Trophoblast cell (in vitro differentiated cells and primary cell): ENCODE results near the gene MT2A.

Experiments
- DNase-seq, 2 donors: peaks; one replicate each; pipeline ENCODE4 v3.0.0-alpha.2; 2016
- H2AFZ ChIP-seq: 2 replicates; pipeline ENCODE4 v1.6.1; 2013; ENCODE audit warnings: low read length, moderate library complexity, mild to moderate bottlenecking; ENCODE audit not compliant: insufficient read depth, poor library complexity
- H2AK5ac ChIP-seq: 2 replicates; pipeline ENCODE4 v1.6.1; 2013; ENCODE audit warnings: mild to moderate bottlenecking, low read length
- H2BK120ac ChIP-seq: 2 replicates; pipeline ENCODE4 v1.6.1; 2013; ENCODE audit warnings: low read length, mild to moderate bottlenecking, moderate library complexity; ENCODE audit not compliant: insufficient read depth, poor library complexity
- H2BK12ac ChIP-seq: 2 replicates; pipeline ENCODE4 v1.6.1; 2013; ENCODE audit warnings: mild to moderate bottlenecking, low read length, moderate library complexity
- H2BK5ac ChIP-seq: 2 replicates; pipeline ENCODE4 v1.6.1; 2013; ENCODE audit warnings: low read length, low read depth, moderate library complexity, mild to moderate bottlenecking; ENCODE audit not compliant: poor library complexity
- H3K14ac ChIP-seq: 2 replicates; pipeline ENCODE4 v1.6.1; 2013; ENCODE audit warnings: mild to moderate bottlenecking, low read length
- H3K18ac ChIP-seq: 2 replicates; pipeline ENCODE4 v1.6.1; 2013; ENCODE audit warnings: mild to moderate bottlenecking, low read length
- H3K23ac ChIP-seq: 2 replicates; pipeline ENCODE4 v1.6.1; 2013; ENCODE audit warnings: low read length
- H3K27ac ChIP-seq: 2 replicates; pipeline ENCODE4 v1.5.1; 2013; ENCODE audit warnings: low read depth, mild to moderate bottlenecking, inconsistent platforms, low read length, moderate library complexity
- H3K27me3 ChIP-seq: 2 replicates; pipeline ENCODE4 v1.6.1; 2013; ENCODE audit warnings: inconsistent platforms, mild to moderate bottlenecking, low read length, moderate library complexity; ENCODE audit not compliant: insufficient read depth
- H3K36me3 ChIP-seq, 2 experiments: 1 replicate in 1 of 2; 2 replicates in 1 of 2; pipeline ENCODE4 v1.6.1; 2013; ENCODE audit warnings: low read length in 2 of 2, mild to moderate bottlenecking in 2 of 2, moderate library complexity in 1 of 2; ENCODE audit not compliant: insufficient read depth in 2 of 2, control insufficient read depth in 1 of 2
- H3K4ac ChIP-seq: 2 replicates; pipeline ENCODE4 v1.6.1; 2013; ENCODE audit warnings: low read depth, mild to moderate bottlenecking, low read length, moderate library complexity
- H3K4me1 ChIP-seq, 2 experiments: 1 replicate in 1 of 2; 2 replicates in 1 of 2; pipeline ENCODE4 v1.6.1; 2013; ENCODE audit warnings: low read length in 2 of 2, mild to moderate bottlenecking in 2 of 2, moderate library complexity in 1 of 2; ENCODE audit not compliant: insufficient read depth in 2 of 2, control insufficient read depth in 1 of 2
- H3K4me2 ChIP-seq: 2 replicates; pipeline ENCODE4 v1.6.1; 2013; ENCODE audit warnings: inconsistent platforms, mild to moderate bottlenecking, low read length, moderate library complexity
- H3K4me3 ChIP-seq: 2 replicates; pipeline ENCODE4 v1.5.1; 2013; ENCODE audit warnings: mild to moderate bottlenecking, low read depth, low read length, inconsistent platforms
- H3K79me1 ChIP-seq: one replicate; pipeline ENCODE4 v1.6.1; 2013; ENCODE audit warnings: low read length
- H3K79me2 ChIP-seq: 2 replicates; pipeline ENCODE4 v1.6.1; 2013; ENCODE audit warnings: low read length, mild to moderate bottlenecking; ENCODE audit not compliant: control insufficient read depth, insufficient read depth, poor library complexity
- H3K9ac ChIP-seq: 2 replicates; pipeline ENCODE4 v1.6.1; 2013; ENCODE audit warnings: mild to moderate bottlenecking, low read length
- H3K9me3 ChIP-seq: 2 replicates; pipeline ENCODE4 v1.6.1; 2013; ENCODE audit warnings: low read depth, mild to moderate bottlenecking, control low read depth, inconsistent platforms, low read length; ENCODE audit not compliant: insufficient read depth
- H4K12ac ChIP-seq: 2 replicates; pipeline ENCODE4 v1.6.1; 2013; ENCODE audit warnings: low read depth, mild to moderate bottlenecking, low read length, moderate library complexity
- H4K8ac ChIP-seq: 2 replicates; pipeline ENCODE4 v1.6.1; 2013; ENCODE audit warnings: low read depth, mild to moderate bottlenecking, low read length, moderate library complexity
- H4K91ac ChIP-seq: one replicate; pipeline ENCODE4 v1.6.1; 2013; ENCODE audit warnings: low read depth, mild to moderate bottlenecking, low read length, moderate library complexity
- WGBS: extraction: QIAGEN DNeasy Blood & Tissue Kit; methylation state at CpG from one replicate; pipeline ENCODE4 v1.1.7; 2013; ENCODE audit warnings: missing lambda C conversion rate; ENCODE audit not compliant: insufficient read length, insufficient coverage; ENCODE audit errors: extremely low coverage; 5-methylcytosine and 5-hydroxymethylcytosine counted together

Gene MT2A

DNA sequence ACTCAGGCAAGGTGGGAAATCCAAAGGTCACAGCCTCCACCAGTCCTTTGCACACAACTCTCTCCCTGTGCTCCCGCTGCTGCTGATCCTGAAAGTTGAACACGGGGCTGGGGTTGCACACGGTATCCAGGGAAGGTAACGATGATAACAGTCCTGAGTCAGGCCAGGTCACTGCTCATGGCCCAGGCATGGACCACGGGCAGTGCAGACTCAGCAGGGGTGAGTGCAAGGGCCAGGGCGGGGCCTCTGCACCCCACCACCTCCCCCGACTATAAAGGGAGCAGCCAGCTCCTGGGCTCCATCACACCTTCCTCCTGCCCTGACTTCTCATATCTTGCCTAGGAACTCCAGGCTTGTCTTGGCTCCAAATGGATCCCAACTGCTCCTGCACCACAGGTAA lies 43.2 kb downstream of the MT2A start, which contains the start of gene MT1B:
TSS of gene MT1B (plus strand) at position 301 of the 400 bp plus-strand sequence. CDS start at position 369, 68 bp downstream.
- Histone ChIP-seq H2AFZ (no peak within 1 kb of the TSS), H3K27ac (no peak within 1 kb of the TSS), H2AK5ac (no peak within 1 kb of the TSS), H3K79me2 (no peaks in the 10 kb centered on the region), H4K12ac (no peak within 1 kb of the TSS), H3K14ac (no peak within 1 kb of the TSS), H3K18ac (no peak within 1 kb of the TSS), H3K4me1 (no peaks in the 10 kb centered on the region), H3K79me1 (no peaks in the 10 kb centered on the region), H3K4me3 (no peak within 1 kb of the TSS), H4K91ac (no peak within 1 kb of the TSS), H2BK5ac (no peak within 1 kb of the TSS), H2BK120ac (no peak within 1 kb of the TSS), H3K4ac (no peak within 1 kb of the TSS), H3K23ac (no peak within 1 kb of the TSS), H4K8ac (no peak within 1 kb of the TSS), H3K36me3 (no peaks in the 10 kb centered on the region), H3K9ac (no peak within 1 kb of the TSS), H3K9me3 (no peaks in the 10 kb centered on the region), H3K4me2 (no peak within 1 kb of the TSS), H2BK12ac (no peak within 1 kb of the TSS), H3K27me3 (peaks cover 25% of the 10 kb centered on the region)
- WGBS, result no CpG with 5 or more reads among the region's 7 CpGs
- DNase-seq, result no peak

DNA sequence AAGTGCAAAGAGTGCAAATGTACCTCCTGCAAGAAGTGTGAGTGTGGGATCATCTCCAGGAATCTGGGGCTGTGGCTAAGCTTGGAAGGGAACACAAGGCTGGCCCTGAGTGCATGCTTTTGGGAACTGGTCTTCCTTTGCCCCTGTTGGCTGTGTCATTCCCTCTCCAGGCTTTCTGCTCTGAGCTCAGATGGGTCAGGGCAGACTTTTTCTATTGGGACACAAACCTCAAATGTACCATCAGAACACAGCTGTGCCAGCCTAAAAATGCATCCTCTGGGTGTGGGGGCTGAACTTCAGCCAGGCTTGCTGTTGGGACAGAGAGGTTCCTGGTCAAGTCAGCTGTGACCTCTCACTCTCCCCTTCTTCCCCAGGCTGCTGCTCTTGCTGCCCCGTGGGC lies 44.2 kb downstream of the MT2A start:
- H3K18ac ChIP-seq, result no peak overlapping the region
- WGBS, result no CpG with 5 or more reads among the region's 1 CpG
- H3K9ac ChIP-seq, result no peak overlapping the region
- H3K79me2 ChIP-seq, result no peaks in the 10 kb centered on the region
- no peak overlapping the region for H3K14ac ChIP-seq
- H3K4me2 ChIP-seq, result no peak overlapping the region
- H3K27ac ChIP-seq, result no peak overlapping the region
- no peak overlapping the region for H3K4ac ChIP-seq
- peaks cover 18% of the 10 kb centered on the region for H3K27me3 ChIP-seq
- H3K36me3 ChIP-seq, result no peaks in the 10 kb centered on the region
- H4K12ac ChIP-seq, result no peak overlapping the region
- peaks cover 2% of the 10 kb centered on the region for H3K9me3 ChIP-seq
- H2AK5ac ChIP-seq, result no peak overlapping the region
- no peak overlapping the region for H2AFZ ChIP-seq
- no peak overlapping the region for H2BK5ac ChIP-seq
- H3K79me1 ChIP-seq, result peaks cover under 1% of the 10 kb centered on the region
- no peak overlapping the region for H2BK12ac ChIP-seq
- no peak overlapping the region for H3K23ac ChIP-seq
- H3K4me3 ChIP-seq, result no peak overlapping the region
- no peak overlapping the region for H4K91ac ChIP-seq
- no peak overlapping the region for H4K8ac ChIP-seq
- H3K4me1 ChIP-seq, result peaks cover 3% of the 10 kb centered on the region in 2 experiments
- H2BK120ac ChIP-seq, result no peak overlapping the region
- DNase-seq, result no peak

DNA sequence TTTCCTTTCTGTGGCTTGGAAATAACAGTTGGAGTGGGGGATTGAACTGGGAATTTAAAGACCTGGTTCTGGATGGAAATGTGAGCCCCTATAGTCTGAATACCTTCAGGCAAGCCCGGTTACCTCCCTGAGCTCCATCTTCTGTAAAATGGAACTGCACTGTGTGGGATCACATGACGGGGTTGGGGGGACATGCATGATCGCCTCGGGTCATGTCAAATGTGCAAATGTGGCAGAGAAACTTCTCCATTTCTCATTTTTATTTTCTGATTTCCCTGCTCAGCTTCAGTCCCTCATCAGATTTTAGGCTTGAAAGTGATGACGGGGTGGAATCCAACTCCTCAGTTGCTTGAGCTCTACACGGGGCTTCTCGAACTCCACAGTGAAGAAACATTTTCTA lies 44.8 kb downstream of the MT2A start:
- no peak overlapping the region for H2BK5ac ChIP-seq
- no peak overlapping the region for H2AFZ ChIP-seq
- H3K36me3 ChIP-seq, result no peaks in the 10 kb centered on the region
- H3K18ac ChIP-seq, result no peak overlapping the region
- no peak overlapping the region for H3K4me3 ChIP-seq
- DNase-seq, result no peak
- peaks cover 7 to 8% of the 10 kb centered on the region in 2 experiments for H3K4me1 ChIP-seq
- H3K4ac ChIP-seq, result no peak overlapping the region
- H4K91ac ChIP-seq, result no peak overlapping the region
- no peak overlapping the region for H4K12ac ChIP-seq
- H3K9ac ChIP-seq, result no peak overlapping the region
- H3K9me3 ChIP-seq, result peaks cover 2% of the 10 kb centered on the region
- H3K4me2 ChIP-seq, result no peak overlapping the region
- H3K27ac ChIP-seq, result no peak overlapping the region
- H3K79me1 ChIP-seq, result peaks cover 2% of the 10 kb centered on the region
- H3K27me3 ChIP-seq, result peaks cover 16% of the 10 kb centered on the region
- no CpG with 5 or more reads among the region's 7 CpGs for WGBS
- H2AK5ac ChIP-seq, result no peak overlapping the region
- no peaks in the 10 kb centered on the region for H3K79me2 ChIP-seq
- H4K8ac ChIP-seq, result no peak overlapping the region
- H2BK12ac ChIP-seq, result no peak overlapping the region
- no peak overlapping the region for H3K23ac ChIP-seq
- no peak overlapping the region for H3K14ac ChIP-seq
- H2BK120ac ChIP-seq, result no peak overlapping the region

DNA sequence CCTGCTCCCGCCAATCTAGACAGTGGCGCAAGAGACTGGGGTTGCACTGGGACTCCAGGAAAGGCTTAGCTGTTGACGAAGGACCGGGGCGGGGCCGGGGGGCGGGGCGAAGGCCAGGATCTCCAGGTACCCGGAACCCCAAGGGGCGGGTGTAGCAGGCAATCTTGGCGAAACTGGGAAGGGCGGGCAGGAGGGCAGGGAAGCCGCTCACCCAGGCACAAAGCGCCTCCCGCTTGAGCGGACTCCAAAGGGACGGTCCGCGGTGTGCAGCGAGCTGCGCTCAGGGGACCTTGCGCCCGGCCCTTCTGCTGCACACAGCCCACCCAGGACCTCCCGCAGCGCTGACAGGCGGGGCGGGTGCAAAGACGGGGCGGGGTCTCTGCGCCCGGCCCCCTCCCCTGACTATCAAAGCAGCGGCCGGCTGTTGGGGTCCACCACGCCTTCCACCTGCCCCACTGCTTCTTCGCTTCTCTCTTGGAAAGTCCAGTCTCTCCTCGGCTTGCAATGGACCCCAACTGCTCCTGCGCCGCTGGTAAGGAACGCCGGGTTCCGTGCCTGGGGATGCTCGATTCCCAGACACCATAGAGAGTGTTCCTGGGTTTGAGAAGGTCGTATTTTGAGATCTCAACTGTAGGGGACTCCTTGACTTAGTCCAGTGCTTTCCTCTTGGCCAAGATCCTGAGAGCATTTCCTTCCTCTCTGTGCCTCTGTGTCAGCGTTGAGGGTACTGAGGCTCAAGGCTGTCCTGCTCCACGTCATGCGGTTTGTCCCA lies 49.4 kb downstream of the MT2A start, which contains the start of gene MT1F:
TSS of gene MT1F (plus strand) at position 405 of the 772 bp plus-strand sequence. CDS start at position 505, 100 bp downstream.
- peak; percentile 73 to 75 for DNase-seq
- no peak within 1 kb of the TSS for H2BK120ac ChIP-seq
- H4K91ac ChIP-seq, result peak within 1 kb of the TSS; percentile 42
- peaks cover 2% of the 10 kb centered on the region for H3K9me3 ChIP-seq
- H3K79me2 ChIP-seq, result no peaks in the 10 kb centered on the region
- H3K4ac ChIP-seq, result no peak within 1 kb of the TSS
- peaks cover 2% of the 10 kb centered on the region for H3K79me1 ChIP-seq
- peaks cover 23% of the 10 kb centered on the region for H3K27me3 ChIP-seq
- peak within 1 kb of the TSS; percentile 75 for H3K4me3 ChIP-seq
- H3K36me3 ChIP-seq, result no peaks in the 10 kb centered on the region
- no peak within 1 kb of the TSS for H3K9ac ChIP-seq
- peak within 1 kb of the TSS; percentile 27 for H4K12ac ChIP-seq
- peak within 1 kb of the TSS; percentile 70 for H3K4me2 ChIP-seq
- H3K27ac ChIP-seq, result no peak within 1 kb of the TSS
- peak within 1 kb of the TSS; percentile 80 for H4K8ac ChIP-seq
- no peak within 1 kb of the TSS for H3K14ac ChIP-seq
- no CpG with 5 or more reads among the region's 46 CpGs for WGBS
- no peak within 1 kb of the TSS for H2BK5ac ChIP-seq
- no peak within 1 kb of the TSS for H2AK5ac ChIP-seq
- H2BK12ac ChIP-seq, result no peak within 1 kb of the TSS
- peak within 1 kb of the TSS; percentile 55 for H3K23ac ChIP-seq
- H2AFZ ChIP-seq, result peak within 1 kb of the TSS; percentile 76
- H3K18ac ChIP-seq, result no peak within 1 kb of the TSS
- peaks cover 8 to 10% of the 10 kb centered on the region in 2 experiments for H3K4me1 ChIP-seq
